HFF-Myc (cell line): ENCODE data around the gene NR4A1.

Experiments used
- DNase-seq: peaks from one replicate; pipeline ENCODE4 v3.0.0-alpha.2; 2011; ENCODE audit warnings: low read depth; ENCODE audit errors: extremely low read depth
- H3K4me3 ChIP-seq: replicated peaks from 2 replicates; pipeline ENCODE4 v1.5.1; 2011; ENCODE audit warnings: low read depth, mild to moderate bottlenecking, control low read depth, low read length
- TF ChIP-seq, protein P1 (sequence below): IDR thresholded peaks from 2 replicates; pipeline ENCODE4 v1.5.1; 2012; ENCODE audit warnings: mild to moderate bottlenecking, low read depth, low read length, control low read depth; ENCODE audit errors: missing control alignments

The NR4A1 gene

DNA sequence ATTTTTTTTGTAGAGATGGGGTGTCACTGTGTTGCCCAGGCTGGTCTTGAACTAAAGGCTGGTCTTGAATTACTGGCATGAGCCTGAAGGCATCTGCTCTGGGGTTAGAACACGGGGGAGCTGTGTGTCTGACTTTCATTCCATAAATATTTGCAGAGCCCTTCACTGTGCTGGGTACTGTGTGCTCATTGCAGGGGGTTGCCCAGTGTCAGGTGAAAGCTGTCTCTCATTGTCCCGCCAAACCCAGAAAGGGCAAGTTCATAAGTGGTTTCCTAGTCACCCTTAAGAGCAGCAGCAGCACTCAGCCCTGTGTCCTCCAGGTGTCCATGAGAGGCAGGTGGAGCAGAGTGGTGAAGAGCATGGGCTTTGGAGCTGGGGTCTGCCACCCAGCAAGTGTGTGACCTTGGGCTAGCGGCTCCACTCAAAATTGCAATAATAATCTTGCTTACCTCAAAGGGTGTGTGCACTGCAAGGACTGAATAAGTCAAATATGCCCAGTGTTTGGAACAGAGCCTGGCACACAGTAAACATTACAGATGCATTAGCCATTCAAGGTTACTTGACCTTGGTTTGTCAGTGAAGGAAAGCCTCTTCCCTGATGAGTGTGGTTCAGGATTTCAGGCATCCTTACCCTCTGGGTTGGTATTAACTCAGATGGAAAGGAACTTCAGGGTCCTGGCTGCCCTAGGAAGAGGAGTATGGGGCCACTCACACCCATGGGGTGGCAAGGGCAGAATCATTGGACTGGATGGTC is 23.9 kb downstream of the NR4A1 start:
- TF ChIP-seq, protein P1, sequence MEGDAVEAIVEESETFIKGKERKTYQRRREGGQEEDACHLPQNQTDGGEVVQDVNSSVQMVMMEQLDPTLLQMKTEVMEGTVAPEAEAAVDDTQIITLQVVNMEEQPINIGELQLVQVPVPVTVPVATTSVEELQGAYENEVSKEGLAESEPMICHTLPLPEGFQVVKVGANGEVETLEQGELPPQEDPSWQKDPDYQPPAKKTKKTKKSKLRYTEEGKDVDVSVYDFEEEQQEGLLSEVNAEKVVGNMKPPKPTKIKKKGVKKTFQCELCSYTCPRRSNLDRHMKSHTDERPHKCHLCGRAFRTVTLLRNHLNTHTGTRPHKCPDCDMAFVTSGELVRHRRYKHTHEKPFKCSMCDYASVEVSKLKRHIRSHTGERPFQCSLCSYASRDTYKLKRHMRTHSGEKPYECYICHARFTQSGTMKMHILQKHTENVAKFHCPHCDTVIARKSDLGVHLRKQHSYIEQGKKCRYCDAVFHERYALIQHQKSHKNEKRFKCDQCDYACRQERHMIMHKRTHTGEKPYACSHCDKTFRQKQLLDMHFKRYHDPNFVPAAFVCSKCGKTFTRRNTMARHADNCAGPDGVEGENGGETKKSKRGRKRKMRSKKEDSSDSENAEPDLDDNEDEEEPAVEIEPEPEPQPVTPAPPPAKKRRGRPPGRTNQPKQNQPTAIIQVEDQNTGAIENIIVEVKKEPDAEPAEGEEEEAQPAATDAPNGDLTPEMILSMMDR = no peak
- DNase-seq = no peak
- H3K4me3 ChIP-seq = no peak overlapping the region

- TF ChIP-seq, protein P1 = no peak
- no peak for DNase-seq
- H3K4me3 ChIP-seq = no peak overlapping the region
Measured at GRCh38 chr12:52076811-52077210, 25.6 kb downstream of the NR4A1 start.

GRCh38 chr12:52078276-52078675 is 27.0 kb downstream of the NR4A1 start:
- DNase-seq = no peak
- H3K4me3 ChIP-seq = no peak overlapping the region
- TF ChIP-seq, protein P1 = no peak

DNA sequence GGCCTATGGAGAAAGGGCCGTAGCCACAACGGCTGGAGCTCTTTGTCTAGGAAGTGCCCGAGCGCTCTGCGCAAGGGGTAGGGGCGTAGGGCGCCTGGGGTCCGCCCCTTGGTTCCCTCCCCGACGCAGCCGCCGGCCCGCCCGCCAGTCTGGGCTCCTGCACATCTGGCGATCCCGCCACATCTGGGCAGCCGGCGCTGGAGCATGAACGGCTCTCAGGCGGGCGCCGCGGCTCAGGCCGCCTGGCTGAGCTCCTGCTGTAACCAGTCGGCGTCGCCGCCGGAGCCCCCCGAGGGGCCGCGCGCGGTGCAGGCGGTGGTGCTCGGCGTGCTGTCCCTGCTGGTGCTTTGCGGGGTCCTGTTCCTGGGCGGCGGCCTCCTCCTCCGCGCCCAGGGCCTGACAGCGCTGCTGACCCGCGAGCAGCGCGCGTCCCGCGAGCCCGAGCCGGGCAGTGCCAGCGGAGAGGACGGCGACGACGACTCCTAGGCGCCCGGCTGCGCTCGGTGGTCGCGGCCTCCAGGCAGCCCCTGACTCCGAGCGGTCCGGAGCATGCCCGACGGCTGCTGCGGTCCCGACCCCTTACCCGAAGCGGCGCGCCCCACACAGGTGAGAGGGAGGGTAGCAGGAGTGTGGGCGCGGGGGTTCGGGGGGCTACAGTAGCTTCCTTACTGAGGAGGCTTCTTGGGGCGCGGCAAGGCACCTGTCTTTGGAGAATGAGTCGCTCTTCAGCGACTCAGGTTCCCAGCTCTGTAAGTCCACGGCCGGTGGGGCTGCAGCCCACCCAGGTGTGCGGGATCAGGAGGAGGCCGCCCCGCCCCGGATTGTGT is 28.5 kb downstream of the NR4A1 start, which contains the start of gene SMIM41:
Gene SMIM41, plus strand, starts transcription at position 129 of the 827 bp plus-strand sequence. Its CDS starts 76 bp downstream, at position 205.
- TF ChIP-seq, protein P1 = no peak
- H3K4me3 ChIP-seq = no peak within 1 kb of the TSS
- DNase-seq = no peak

- TF ChIP-seq, protein P1 = no peak
- no peak overlapping the region for H3K4me3 ChIP-seq
- DNase-seq = no peak
Measured at GRCh38 chr12:52080403-52081251, 29.4 kb downstream of the NR4A1 start.

DNA sequence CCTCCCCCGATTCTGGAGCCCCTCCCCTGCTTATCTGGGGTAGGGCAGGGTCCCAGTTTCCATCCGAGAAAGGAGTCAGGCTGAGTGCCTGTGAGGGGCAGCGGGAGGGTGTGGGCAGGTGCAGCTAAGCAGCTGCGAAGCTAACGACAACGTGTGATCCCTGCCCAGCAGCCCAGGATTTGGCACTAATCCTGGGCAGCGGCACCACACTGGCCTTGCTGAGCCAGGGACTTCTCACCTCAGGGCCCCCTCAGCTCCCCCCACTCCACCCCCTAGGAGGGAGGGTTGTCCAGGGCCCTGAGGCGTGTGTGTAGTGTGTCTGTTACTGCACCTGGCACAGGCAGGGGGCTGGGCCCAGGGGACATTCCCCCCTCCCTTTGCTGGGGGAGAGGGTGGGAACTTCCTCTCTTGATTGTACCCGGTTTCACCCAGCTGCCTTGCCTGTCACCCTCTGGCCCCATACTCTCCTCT is 30.1 kb downstream of the NR4A1 start:
- no peak for DNase-seq
- TF ChIP-seq, protein P1 = no peak
- no peak overlapping the region for H3K4me3 ChIP-seq
